GM19239 (cell line): Measurements from ENCODE around the gene PPP1R1A.

ENCODE experiments used
- DNase-seq: peaks from one replicate; pipeline ENCODE4 v3.0.0; 2011; ENCODE audit warnings: low spot score; ENCODE audit not compliant: insufficient read length
- FAIRE-seq: peaks from 2 replicates; lab custom pipeline; 2011; peaks lifted over from hg19 to GRCh38; lab: Jason Lieb, UNC

The PPP1R1A gene, protein sequence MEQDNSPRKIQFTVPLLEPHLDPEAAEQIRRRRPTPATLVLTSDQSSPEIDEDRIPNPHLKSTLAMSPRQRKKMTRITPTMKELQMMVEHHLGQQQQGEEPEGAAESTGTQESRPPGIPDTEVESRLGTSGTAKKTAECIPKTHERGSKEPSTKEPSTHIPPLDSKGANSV

DNA sequence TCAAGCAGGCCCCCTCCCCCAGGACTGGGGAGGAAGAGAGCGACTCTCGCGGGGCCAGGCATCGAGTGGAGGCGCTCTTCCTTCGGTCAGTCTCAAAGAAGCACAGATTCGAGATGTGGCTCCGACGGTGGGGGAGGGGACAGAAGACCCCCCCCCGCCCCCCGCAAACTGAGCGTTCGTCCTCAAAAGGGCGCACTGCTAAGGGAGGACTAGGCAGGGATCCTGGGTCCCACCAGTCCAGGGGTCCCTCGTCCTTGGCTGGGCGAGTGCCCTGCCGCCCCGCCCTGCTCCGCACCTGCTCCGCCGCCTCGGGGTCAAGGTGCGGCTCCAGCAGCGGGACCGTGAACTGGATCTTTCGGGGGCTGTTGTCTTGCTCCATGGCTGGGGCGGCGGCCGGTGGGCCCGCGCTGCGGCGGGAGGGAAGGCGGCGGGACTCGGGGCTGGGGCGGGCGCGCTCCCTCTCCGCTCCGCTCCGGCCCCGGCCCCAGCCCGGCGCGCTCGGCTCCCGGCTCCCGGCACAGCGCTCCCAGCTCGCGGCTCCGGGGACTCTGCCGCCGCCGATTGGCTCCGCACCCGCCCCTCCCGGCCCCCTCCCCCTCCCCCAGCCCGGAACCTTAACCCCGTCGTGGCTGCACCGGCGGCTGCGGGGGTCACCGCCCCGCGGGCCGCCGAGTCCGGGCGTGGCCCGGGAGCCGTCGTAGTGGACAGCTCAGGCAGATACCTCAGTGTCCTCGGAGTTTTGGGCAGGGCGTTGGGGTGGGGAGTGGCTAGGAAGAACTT is at the start of gene PPP1R1A:
Gene PPP1R1A, minus strand, starts transcription at position 550 of the 780 bp plus-strand sequence. Its CDS starts 171 bp downstream, at position 379.
- FAIRE-seq (no peak), DNase-seq (no peak)

DNA sequence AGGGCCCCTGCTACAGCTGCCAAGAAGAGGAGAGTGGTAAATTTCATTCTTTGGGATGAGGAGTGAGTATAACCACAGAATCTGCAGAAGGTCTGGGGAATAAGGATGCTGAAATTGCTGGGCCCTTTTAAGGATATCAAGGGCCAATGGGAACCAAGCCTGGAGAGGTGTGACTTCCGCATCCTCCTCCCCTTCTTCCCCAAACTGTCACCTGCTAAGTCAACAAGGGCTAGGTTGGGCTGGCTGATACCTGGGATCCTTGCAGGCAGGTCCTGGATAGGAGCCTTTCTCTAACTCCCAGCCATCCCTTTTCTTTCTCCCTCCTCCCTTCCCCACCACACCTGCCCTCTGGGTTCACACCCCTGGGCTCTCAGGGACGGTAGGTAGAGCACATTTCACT is 46.3 kb upstream of the PPP1R1A start, which contains the start of gene LACRT:
Gene LACRT, minus strand, starts transcription at position 101 of the 400 bp plus-strand sequence. Its CDS starts 54 bp downstream, at position 47.
- DNase-seq (no peak), FAIRE-seq (no peak)

DNA sequence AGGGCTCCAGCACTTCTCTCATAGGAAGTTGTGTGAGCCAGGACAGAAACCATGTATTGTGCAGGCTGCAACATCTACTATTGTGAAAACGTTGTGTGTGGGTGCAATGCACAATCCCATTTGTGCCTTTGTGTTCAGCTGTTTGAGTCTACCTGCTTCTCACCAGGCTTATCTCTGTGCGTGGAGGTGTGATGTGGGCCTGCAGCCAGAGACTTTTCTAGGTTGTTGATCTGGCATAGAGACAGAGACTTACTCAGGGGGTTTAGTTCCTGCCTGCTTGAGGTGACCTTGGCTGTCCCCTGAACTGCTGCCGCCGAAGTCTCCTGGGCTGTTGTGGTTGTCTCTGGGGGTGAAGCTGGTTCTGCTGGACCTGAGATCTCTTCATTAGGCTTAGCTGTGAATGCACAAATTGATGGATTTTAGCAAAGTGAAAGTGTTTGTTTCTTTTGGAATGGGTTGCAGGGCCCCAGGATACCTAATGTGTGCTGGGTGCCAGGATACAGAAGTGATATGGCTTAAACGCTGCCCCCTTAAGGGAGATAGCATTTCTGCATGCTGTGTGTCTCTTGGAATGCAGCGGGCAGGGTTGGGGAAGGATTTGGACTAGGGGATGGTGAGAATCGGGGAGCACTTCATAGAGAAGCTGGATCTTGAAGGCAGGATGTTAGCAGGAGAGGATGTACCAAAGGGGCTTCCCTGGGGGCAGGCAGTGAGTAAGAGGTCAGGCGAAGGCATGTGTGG is 43.7 kb upstream of the PPP1R1A start:
- FAIRE-seq (no peak), DNase-seq (no peak)

DNA sequence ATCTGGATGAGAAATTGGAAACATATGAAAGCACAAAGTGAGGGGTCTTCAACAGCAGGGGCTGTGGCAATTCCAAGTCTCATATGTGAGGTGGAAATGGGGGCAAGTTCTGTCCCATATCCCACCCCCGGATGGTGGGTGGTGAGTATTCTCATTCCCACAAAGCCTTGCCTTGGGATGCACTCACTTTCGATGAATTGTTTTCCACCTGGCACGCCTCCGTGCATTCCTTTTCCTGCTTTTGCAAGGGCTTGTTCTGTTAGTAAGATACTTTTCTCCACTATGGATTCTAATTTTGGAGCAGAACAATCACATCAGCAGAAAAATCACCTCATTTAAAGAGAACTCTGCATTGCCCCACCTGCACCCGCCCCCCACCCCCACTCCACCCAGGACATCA is 43.1 kb upstream of the PPP1R1A start:
- FAIRE-seq: no peak
- no peak for DNase-seq

DNA sequence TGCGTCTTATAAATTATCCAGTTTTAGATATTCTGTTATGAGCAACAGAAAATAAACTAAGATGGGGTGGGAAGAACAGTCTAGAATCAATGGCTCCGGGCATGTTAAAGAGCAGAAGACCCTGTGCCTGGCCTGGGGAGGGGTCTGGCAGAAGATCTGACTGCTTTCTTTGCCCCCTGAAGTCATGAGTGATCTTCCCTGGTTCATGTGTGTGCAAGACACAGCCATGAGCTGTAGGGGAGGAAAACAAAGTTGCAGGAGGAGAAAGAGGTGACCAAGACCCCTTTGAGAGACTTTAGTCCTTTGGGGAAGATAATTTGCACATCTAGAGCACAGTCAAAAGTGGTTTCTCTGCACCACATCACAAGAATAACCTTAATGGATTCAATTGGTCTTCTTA is 41.5 kb upstream of the PPP1R1A start:
- DNase-seq (no peak), FAIRE-seq (no peak)

DNA sequence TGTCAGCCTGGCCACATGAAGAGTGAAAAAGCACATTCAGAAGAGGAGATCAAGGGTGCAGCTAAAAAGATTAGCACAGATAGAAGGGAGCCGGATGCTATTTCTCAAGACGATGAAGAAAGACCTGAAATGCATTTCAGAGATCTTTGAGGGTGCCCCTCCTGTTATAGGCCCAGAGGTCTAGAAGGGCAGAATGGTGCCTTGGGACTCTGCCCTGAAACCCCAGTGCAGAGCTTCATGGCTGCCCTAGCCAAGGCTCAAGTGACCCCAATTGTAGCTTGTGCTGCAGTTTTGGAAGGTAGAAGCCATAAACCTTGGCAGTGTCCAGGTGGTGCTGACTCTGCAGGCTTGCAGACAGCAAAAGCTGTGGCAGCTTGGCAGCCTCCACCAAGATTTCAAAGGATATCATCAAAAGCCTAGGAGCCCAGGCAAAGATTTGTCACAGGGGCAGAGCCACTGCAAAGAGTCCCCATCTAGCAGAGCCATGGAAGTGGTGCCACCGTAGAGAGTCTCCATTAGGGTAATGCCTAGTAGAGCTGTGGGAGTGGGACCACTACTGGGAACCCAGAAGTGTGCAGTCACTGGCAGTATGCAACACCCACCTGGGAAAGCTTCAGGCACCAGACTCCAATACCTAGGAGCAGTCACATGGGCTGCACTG is 39.9 kb upstream of the PPP1R1A start:
- FAIRE-seq (no peak), DNase-seq (no peak)

DNA sequence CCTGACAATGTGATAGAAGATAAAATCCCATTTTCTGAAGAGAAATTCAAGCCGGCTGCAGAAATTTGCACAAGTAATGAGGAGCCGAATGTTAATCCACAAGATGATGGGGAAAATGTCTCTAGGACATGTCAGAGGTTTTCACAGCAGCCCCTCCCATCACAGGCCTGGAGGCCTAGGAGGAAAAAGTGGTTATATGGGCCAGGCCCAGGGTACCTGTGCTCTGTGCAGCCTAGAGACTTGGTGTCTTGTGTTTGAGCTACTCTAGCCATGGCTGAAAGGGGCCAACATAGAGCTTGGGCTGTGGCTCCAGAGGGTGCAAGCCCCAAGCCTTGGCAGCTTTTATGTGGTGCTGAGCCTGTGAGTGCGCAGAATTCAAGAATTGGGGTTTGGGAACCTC is 38.8 kb upstream of the PPP1R1A start:
- FAIRE-seq: no peak
- DNase-seq: no peak

DNA sequence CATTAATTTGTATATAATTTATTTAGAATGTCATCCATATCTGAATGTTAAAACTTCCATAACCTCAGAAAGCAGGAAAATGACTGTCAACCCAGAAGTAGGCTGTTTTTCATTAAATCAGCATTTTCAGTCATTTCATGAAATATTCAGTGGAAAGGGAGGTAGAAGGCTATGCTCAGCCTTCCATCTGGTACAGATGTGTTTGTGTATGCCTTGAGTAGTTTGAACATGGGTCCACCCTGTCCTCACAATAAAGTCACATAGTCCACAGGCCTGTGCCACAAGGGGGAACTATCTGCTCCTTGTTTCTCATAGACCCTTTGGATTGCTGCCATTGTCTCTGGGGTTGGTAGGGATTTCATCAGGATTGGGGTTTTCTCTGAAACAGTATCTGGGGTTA is 37.1 kb upstream of the PPP1R1A start:
- DNase-seq: no peak
- FAIRE-seq: no peak

DNA sequence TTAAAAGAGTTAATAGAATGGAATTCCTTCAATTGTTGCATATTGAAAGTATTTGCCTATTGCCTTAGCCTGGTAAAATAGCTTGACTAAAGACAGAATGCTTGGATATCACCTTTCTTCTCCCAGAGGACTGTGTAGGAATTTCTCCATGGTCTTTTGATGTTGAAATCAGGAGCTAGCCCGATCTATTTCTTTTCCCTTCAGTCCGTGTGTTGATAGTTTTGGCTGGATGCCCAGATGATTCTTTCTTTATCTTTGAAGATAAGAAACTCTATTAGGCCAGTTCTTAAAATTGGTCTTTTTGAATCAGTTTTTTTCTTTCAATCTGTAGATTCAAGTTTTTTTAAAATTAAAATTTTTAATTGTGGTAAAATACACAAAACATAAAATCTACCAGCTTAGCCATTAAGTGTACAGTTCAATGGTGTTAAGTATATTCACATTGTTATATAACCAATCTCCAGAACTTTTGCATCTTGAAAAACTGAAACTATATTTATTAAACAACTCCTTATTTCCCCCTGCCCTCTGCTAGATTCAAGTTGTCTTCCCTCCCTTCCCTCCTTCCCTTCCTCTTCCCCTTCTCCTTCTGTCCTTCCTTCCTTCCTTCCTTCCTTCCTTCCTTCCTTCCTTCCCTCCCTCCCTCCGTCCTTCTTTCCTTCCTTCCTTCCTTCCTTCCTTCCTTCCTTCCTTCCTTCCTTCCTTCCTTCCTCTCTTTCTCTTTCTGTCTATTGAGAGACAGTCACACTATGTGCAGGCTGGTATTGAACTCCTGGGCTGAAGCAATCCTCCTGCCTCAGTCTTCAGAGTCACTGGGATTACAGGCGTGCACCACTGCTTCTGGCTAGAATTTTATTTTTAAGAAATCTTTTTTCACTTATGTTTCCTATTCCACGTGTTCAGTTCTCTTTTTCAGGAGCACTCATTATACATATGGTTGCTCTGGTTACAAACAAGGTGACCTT is 36.1 kb upstream of the PPP1R1A start:
- no peak for DNase-seq
- FAIRE-seq: no peak

DNA sequence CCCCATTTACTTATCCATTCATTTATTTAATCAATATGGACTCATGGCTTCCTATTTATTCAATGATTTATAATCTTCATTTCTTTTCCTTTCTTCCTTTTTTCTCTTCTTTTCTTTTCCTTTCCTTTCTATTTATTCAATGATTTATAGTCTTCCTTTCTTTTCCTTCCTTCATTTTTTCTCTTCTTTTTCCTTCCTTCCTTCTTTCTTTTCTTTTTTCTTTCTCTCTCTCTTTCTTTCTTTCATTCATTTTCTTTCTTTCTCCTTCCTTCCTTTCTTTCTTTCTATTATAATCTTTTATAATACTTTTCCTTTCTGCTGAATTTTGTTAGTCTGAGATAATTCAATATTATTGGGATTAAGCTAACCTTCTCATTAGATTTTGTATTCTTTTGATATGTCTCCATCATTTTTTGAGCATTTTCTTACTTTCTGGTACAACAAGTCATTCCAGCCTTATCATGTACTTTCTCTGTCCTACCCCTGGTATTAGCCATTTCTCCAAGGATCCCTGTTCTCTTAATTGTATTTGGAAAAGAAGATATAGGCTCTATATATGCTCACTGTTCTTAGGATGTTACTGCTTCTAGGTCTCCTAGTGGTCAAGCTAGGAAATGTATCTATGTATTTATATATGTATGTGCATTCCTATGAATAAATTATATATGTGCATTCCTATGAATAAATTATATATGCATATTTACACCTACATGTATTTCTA is 34.2 kb upstream of the PPP1R1A start:
- DNase-seq (no peak), FAIRE-seq (no peak)

DNA sequence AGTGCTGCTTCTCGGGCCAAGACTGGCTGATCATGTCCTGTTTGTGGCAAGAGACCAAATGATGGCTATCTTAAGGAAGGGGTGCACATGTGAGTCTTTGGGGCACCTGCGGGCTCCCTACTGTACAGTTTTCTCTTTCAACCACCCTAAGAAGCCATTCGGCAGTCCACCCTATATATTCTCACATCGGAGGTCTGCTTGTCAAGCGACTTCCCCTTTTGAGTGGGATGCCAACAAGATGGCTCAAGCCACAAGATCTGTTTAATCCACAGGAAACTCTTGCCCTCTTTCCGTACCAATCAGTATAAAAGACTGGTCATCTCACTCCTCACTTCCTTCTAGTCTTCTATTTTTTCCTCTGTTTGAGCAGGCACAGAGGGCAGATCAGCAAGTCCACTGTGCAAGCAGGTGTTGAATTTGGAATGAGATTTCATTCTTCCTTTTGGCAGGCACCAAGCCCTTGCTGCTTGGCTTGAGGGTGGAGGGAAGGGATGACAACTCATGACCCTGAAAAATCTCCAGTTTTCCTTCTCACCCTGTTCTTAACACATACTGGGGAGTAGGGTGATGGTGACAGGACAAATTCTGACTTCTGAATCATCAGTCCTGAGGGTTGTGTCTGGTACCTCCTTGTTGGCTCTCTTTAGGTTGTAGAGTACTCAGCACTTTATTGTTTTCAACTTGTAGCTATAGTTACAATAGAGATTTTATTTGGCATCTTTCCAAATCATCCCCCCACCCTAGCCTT is 28.6 kb upstream of the PPP1R1A start:
- FAIRE-seq (no peak), DNase-seq (no peak)

DNA sequence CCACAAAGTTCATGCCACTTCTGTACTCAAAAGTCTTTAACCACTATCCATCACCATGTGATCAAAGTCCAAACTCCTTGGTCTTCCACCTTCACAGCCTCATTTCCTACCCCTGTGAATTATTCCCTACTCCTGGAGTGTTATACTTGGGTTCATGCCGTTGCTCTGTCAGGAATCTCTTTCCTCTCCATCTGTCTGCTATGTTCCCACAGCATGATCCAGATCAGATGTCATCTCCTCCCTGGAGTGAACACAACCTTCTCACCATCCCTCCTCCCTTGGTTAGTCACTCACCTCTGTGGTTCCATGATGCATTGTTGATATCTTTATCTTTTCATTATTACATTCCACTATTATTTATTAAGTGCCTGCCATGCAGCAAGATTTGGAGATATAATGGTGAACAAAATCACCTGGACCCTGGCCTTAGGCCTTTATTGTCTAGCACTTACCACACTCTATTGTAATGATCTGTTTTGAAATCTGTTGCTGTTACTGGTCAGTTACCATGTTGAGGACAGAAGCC is 23.8 kb upstream of the PPP1R1A start:
- no peak for DNase-seq
- FAIRE-seq: no peak

DNA sequence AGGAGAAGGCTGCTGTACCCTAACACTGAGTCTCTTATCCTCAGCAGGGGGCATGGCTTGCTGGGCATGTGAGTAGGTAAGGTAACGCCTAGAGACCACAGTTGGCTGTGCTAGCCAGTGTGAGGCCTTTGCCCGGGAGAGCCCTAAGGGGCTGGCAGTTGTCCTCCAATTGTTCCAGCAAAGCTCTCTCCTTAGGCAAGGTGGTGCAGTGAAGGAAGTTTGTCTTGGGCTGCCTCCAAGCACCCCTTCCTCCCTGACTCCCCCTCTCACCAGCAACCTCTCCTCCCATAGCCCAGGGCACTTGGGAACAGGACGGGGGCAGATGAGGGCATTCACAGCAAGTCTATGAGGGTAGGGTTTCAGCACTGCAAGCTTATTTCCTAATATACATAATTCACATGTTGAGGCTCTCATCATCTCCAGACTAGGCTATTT is 23.3 kb upstream of the PPP1R1A start:
- DNase-seq (no peak), FAIRE-seq (no peak)

DNA sequence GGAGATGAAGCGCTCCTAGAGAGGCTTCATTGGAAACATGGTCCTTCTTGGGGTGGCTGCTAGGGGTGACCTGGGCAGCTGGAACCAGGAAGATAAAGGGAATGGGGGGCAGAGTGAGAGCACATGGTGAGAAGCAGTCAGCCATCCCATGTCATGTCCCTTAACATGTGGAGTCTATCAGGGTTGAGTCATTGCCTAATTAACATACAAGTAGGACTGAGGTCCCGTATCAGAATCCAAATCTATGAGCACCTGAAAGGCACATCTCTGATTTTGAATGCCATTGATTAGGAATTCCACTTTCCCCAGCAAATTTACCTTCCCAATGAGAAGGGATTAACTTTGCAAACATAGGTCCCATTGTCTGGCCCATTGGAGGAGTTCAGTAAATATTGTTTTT is 20.3 kb upstream of the PPP1R1A start:
- no peak for DNase-seq
- no peak for FAIRE-seq

DNA sequence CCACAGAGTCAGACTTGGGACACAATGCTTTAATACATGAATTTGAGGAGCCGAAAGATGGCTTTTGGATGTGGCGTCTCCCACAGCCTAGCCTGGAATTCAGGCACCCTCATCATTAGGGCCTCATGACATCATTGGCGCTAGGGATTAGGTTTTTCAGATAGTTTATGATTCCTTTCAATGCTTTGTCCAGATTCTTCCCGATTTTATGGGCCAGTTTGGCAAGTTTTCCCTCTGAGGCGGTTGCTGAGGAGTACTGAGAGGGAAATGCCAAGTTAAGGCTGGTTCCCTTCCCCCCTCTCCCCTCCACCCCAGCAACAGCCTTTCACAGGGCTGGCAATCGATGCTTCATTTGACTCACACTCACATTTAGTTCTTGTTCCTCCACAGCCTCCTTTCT is 19.7 kb upstream of the PPP1R1A start:
- DNase-seq (no peak), FAIRE-seq (no peak)

DNA sequence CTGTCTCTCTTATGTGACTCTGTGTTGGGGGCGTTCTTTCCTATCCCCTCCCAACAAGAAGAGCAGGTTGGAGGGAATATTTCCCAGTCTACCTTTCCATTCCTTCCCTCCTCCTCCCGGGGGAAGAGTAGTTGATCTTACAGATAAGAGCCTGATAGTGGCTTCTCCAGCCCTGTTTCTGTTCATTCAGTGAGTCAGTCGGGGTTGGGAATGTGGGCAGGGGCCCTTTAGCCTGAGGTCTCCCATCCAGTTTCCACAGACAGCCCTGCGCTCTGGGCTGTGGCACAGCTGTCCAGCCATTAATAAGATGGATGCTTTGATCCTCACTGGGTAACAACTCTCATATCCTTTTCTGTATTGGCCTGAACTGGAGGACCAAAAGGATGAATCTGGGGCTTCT is 18.1 kb upstream of the PPP1R1A start:
- FAIRE-seq: no peak
- DNase-seq: no peak

DNA sequence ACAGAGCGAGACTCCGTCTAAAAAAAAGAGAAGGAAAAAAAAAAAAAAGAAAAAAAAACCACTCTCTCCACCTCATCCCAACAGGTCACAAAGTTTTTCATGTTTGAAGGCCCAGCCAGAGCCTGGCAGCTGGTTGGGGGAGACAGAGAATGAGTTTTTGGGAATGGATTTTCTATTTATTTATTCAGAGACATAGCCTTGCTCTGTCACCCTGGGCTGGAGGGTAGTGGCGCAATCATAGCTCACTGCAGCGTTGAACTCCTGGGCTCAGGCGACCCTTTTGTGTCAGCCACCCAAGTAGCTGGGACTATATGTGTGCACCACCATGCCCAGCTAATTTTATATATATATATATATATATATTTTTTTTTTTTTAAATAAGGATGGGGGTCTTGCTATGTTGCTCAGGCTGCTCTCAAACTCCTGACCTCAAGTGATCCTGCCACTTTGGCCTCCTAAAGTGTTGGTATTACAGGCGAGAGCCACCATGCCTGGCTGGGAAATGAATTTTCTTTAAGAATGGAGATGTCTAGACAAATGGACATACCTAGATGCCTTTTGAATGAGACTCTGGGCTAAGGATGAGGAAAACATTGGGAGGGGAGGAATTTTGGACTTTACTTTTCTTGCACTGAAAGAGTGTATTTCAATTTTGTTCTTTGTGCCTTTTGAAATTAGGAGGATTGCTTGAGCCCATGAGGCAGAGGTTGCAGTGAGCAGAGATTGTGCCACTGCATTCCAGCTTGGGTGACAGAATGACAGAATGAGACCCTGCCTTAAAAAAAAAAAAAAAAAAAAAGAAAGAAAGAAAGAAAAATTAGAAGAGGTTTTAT is 16.9 kb upstream of the PPP1R1A start:
- no peak for FAIRE-seq
- DNase-seq: no peak
